WERI-Rb-1 (cell line): Measurements from ENCODE around the gene GNA12.
"Not testable (repeated sequence)": the region's sequence is repeated elsewhere in the genome, so short reads cannot be mapped to it uniquely, and the experiment has no call there.

ENCODE experiments used
- DNase-seq: peaks from one replicate; pipeline ENCODE4 v3.0.0-alpha.2; 2020
- H3K27ac ChIP-seq: fragments of 250-450 bp; sonication (Bioruptor Pico); 2 replicates; pipeline ENCODE4 v1.5.1; 2020; ENCODE audit warnings: mild to moderate bottlenecking, moderate library complexity
- H3K27me3 ChIP-seq: fragments of 250-450 bp; sonication (Bioruptor Pico); 2 replicates; pipeline ENCODE4 v1.5.1; 2021; ENCODE audit warnings: mild to moderate bottlenecking, low read depth, moderate library complexity; ENCODE audit not compliant: insufficient read depth, severe bottlenecking
- H3K36me3 ChIP-seq: fragments of 250-450 bp; sonication (Bioruptor Pico); 2 replicates; pipeline ENCODE4 v1.5.1; 2020; ENCODE audit warnings: mild to moderate bottlenecking, moderate library complexity
- H3K4me3 ChIP-seq: 2 replicates; pipeline ENCODE4 v1.5.1; 2011; ENCODE audit warnings: low read depth, mild to moderate bottlenecking, control low read depth, low read length
- H3K9me3 ChIP-seq: fragments of 250-450 bp; sonication (Bioruptor Pico); 2 replicates; pipeline ENCODE4 v1.5.1; 2021; ENCODE audit warnings: mild to moderate bottlenecking, moderate library complexity; ENCODE audit not compliant: severe bottlenecking
- CTCF ChIP-seq: IDR thresholded peaks from 2 replicates; pipeline ENCODE4 v1.5.1; 2011; ENCODE audit warnings: low read depth, mild to moderate bottlenecking, control low read depth, inconsistent platforms, low read length

The GNA12 gene

GRCh38 chr7:2729893-2730716 is 114.0 kb downstream of the GNA12 start:
- Histone ChIP-seq H3K27me3 (no peaks in the 10 kb centered on the region), H3K4me3 (no peak overlapping the region), H3K9me3 (no peaks in the 10 kb centered on the region), H3K36me3 (peaks cover 9% of the 10 kb centered on the region), H3K27ac (no peak overlapping the region)
- no peak for TF ChIP-seq CTCF
- DNase-seq: peak; percentile 3

GRCh38 chr7:2729031-2729892 is 114.8 kb downstream of the GNA12 start:
- peaks cover 9% of the 10 kb centered on the region for H3K36me3 ChIP-seq
- no peak overlapping the region for H3K4me3 ChIP-seq
- H3K27ac ChIP-seq: no peak overlapping the region
- H3K27me3 ChIP-seq: no peaks in the 10 kb centered on the region
- peak; percentile 4 for DNase-seq
- no peaks in the 10 kb centered on the region for H3K9me3 ChIP-seq
- no peak for TF ChIP-seq CTCF

- no peak overlapping the region for H3K27ac ChIP-seq
- peaks cover 9% of the 10 kb centered on the region for H3K36me3 ChIP-seq
- H3K9me3 ChIP-seq: no peaks in the 10 kb centered on the region
- DNase-seq: no peak
- no peaks in the 10 kb centered on the region for H3K27me3 ChIP-seq
- H3K4me3 ChIP-seq: no peak overlapping the region
- no peak for TF ChIP-seq CTCF
Observed at GRCh38 chr7:2728316-2729030, 115.6 kb downstream of the GNA12 start.

GRCh38 chr7:2727206-2727605 is 116.9 kb downstream of the GNA12 start:
- H3K27ac ChIP-seq, H3K27me3 ChIP-seq, H3K9me3 ChIP-seq, DNase-seq, H3K4me3 ChIP-seq, H3K36me3 ChIP-seq: not testable (repeated sequence)

- H3K9me3 ChIP-seq: no peaks in the 10 kb centered on the region
Observed at GRCh38 chr7:2726316-2727018, 117.6 kb downstream of the GNA12 start.

More at GRCh38 chr7:2726316-2727018, 117.6 kb downstream of the GNA12 start:
- H3K4me3 ChIP-seq: no peak overlapping the region
- no peak for DNase-seq
- peaks cover 9% of the 10 kb centered on the region for H3K36me3 ChIP-seq
- no peak overlapping the region for H3K27ac ChIP-seq
- H3K27me3 ChIP-seq: no peaks in the 10 kb centered on the region
- TF ChIP-seq CTCF: no peak
